ENCODE results near the gene LIPI.
A peak's percentile ranks its signal among the peaks of the same experiment; 100 is the strongest.
"Not testable (repeated sequence)": the region's sequence is repeated elsewhere in the genome, so short reads cannot be mapped to it uniquely, and the experiment has no call there.

Gene LIPI

DNA sequence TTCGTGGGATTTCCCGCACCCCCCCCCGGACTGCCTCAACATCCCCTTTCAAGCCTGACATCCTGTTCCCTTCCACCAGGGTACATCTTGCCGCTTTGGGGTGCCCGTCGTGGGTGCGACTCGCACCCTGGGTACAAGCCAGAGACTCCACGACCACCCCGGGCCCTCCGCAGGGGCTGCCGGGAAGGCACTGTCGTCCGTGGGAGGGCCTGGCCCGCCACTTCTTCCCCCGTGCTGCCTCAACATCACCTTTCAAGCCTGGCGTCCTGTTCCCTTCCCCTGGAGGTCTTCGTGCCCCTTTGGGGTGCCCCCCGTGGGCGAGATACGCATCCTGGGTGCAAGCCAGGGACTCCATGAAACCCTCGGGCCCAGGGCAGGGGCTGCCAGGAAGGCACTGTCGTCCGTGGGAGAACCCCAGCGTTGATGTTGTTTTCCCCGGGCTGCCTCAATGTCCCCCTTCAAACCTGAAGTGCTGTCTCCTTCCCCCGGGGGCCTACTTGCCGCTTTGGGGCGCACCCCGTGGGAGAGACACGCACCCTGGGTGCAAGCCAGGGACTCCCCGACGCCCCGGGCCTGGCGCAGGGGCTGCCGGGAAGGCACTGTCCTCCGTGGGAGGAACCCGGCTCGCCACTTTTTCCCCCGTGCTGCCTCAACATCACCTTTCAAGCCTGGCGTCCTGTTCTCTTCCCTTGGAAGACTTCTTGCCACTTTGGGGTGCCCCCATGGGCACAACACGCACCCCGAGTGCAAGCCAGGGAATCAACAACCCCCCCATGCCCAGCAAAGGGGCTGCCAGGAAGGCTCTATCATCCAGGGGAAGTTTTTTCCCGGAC lies 138.6 kb downstream of the LIPI start:
- Mint-ChIP-seq H3K27me3 (no peaks in the 10 kb centered on the region), H3K27ac (no peak overlapping the region), H3K36me3 (peaks cover 7% of the 10 kb centered on the region), H3K4me1 (peaks cover 8% of the 10 kb centered on the region), H3K9me3 (peaks cover 5% of the 10 kb centered on the region), H3K4me3 (no peak overlapping the region)
- ATAC-seq = no peak

DNA sequence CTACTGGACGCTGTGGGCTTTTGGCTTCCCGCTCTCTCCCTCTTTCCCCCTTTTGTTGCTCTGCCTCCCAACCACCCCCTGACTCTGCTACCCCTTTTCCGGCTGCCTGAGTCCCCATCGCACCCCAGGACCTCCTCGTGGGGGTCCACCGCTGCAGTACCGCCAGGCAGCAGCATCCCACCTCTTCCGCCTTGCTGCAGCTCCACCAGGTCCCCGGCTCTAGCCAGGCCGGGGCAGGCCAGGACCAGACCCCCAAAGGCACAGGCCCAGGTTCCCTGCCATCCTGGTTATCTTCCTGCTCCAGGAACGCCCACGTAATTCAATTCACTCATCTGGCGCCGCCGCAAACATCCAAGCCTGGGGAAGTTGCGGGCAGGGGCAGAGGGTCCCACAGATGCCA lies 139.8 kb downstream of the LIPI start:
- H3K27ac Mint-ChIP-seq = no peak overlapping the region
- no peaks in the 10 kb centered on the region for H3K36me3 Mint-ChIP-seq
- no peaks in the 10 kb centered on the region for H3K4me1 Mint-ChIP-seq
- no peaks in the 10 kb centered on the region for H3K9me3 Mint-ChIP-seq
- H3K27me3 Mint-ChIP-seq = no peaks in the 10 kb centered on the region
- no peak for ATAC-seq
- H3K4me3 Mint-ChIP-seq = no peak overlapping the region

DNA sequence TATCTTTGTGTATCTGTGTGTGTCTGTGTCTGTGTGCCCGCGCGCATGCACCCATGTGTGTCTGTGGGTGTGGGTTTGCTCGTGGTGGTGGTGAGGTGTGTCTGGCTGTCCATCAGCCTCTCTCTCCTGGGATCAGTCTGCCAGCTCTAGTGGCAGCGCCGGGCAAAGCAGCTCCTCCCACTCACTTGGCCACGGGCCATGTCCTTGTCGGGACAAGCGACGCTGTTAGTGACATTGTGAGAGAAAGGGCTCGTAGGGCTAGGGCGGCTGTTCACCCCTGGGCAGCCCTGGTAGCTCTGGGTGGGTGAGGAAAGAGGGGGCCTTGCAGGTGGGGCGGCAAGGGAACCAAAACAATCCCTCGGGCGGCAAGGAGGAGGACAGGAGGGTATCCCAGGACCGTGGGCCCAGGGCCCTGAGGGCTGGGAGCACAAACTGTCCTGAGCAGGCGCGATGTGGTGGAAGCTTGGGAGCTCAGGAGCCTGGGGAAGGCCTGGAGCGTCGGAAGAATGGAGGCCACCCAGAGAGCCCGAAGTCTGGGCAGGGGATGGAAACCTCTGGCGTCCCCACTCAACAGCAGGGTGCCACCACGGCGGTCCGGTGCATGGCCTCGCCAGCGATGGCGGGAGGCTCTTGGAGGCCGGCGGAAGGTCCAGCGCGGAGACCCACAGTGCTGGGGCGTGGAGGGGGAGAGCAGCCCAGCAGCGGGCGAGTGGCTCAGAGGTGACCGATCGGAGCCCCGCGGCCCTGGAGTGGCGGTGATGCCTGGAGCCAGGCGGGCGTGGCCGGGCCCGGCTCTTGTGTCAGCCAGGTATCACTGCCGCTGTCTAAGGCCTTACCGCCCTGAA lies 140.5 kb downstream of the LIPI start:
- no peak overlapping the region for H3K27ac Mint-ChIP-seq
- no peaks in the 10 kb centered on the region for H3K9me3 Mint-ChIP-seq
- no peaks in the 10 kb centered on the region for H3K27me3 Mint-ChIP-seq
- no peaks in the 10 kb centered on the region for H3K4me1 Mint-ChIP-seq
- H3K4me3 Mint-ChIP-seq = no peak overlapping the region
- no peaks in the 10 kb centered on the region for H3K36me3 Mint-ChIP-seq
- ATAC-seq = peak; percentile 36

GRCh38 chr21:14064296-14064645 lies 146.5 kb downstream of the LIPI start:
- Mint-ChIP-seq H3K36me3 (peaks cover 11% of the 10 kb centered on the region), H3K9me3 (no peaks in the 10 kb centered on the region), H3K4me1 (no peaks in the 10 kb centered on the region), H3K27ac (no peak overlapping the region), H3K27me3 (no peaks in the 10 kb centered on the region), H3K4me3 (no peak overlapping the region)
- no peak for ATAC-seq

- ATAC-seq, H3K4me1 Mint-ChIP-seq, H3K4me3 Mint-ChIP-seq, H3K9me3 Mint-ChIP-seq, H3K27me3 Mint-ChIP-seq, H3K27ac Mint-ChIP-seq: not testable (repeated sequence)
- peaks cover 11% of the 10 kb centered on the region for H3K36me3 Mint-ChIP-seq
Observed at GRCh38 chr21:14063620-14064295, 147.0 kb downstream of the LIPI start.

- not testable (repeated sequence) for H3K27me3 Mint-ChIP-seq, H3K4me3 Mint-ChIP-seq, H3K9me3 Mint-ChIP-seq, H3K27ac Mint-ChIP-seq, H3K4me1 Mint-ChIP-seq
- H3K36me3 Mint-ChIP-seq = peaks cover 11% of the 10 kb centered on the region
- peak; percentile 51 for ATAC-seq
Observed at GRCh38 chr21:14062684-14063083, 148.1 kb downstream of the LIPI start.

- H3K9me3 Mint-ChIP-seq, ATAC-seq, H3K4me1 Mint-ChIP-seq, H3K27me3 Mint-ChIP-seq, H3K4me3 Mint-ChIP-seq, H3K27ac Mint-ChIP-seq: not testable (repeated sequence)
- H3K36me3 Mint-ChIP-seq = peaks cover 11% of the 10 kb centered on the region
Observed at GRCh38 chr21:14061820-14062219, 148.9 kb downstream of the LIPI start.

GRCh38 chr21:14058995-14059627 lies 151.6 kb downstream of the LIPI start:
- H3K4me1 Mint-ChIP-seq, H3K36me3 Mint-ChIP-seq, H3K27me3 Mint-ChIP-seq, H3K9me3 Mint-ChIP-seq, H3K27ac Mint-ChIP-seq, H3K4me3 Mint-ChIP-seq: not testable (repeated sequence)
- peak; percentile 28 for ATAC-seq

Data from stimulated activated memory B cell treated with anti-CD40 and anti-IgM and Interleukin-4, amounts not matched to agents 10 μg/mL and 1 μg/mL and 100 μg/mL, for 72 hours (primary cell).